ENCODE data around the gene SLC38A10.

DNA sequence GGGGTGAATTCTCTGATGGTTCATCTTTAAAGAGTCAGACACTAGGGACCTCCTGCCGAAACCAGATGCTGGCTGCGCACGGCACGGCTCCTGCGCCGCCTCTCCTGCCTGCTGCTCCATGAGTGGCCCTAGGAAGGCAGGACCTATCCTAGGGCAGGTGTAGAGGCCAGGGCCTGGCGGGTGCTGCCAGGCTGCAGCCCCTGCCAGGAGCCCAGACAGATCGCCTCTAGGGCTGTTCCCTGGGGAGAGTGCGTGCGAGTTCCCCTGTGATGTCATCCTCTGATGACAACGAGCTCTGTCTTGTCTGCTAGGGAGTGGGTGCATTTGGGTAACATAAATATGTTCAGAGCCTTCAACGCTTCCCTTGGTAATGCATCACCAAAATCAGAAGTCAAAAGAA, 23.9 kb downstream of the SLC38A10 start:
- TF ChIP-seq POLR2A (IDR thresholded peaks at IDR 0.05; ENCODE audit: low read length) (no peak), GATA1 (IDR thresholded peaks at IDR 0.05; ENCODE audit: low read depth, low read length) (no peak)
